HEK293 (cell line): ENCODE data around the gene RPL22.

Experiments
- CTCF ChIA-PET: fragments of 350-600 bp; formaldehyde crosslinking; extraction: SDS; loops from one replicate; lab custom pipeline; 2021; ENCODE audit warnings: antibody characterized with exemption; lab: Yijun Ruan, JAX
- POLR2A ChIA-PET: fragments of 300-600 bp; formaldehyde crosslinking; extraction: SDS; loops from one replicate; lab custom pipeline; 2020; ENCODE audit warnings: antibody characterized with exemption, inconsistent platforms; lab: Yijun Ruan, JAX
- H3K27ac ChIP-seq: fragments of 200-500 bp; sonication (Bioruptor generic); 2 replicates; pipeline ENCODE4 v1.5.1; 2014; ENCODE audit warnings: low read depth, low read length, control low read depth, inconsistent platforms; ENCODE audit errors: extremely low read depth
- H3K36me3 ChIP-seq, 2 experiments: fragments of 200-500 bp in 1 of 2; sonication (Bioruptor generic) in 1 of 2; 1 replicate in 1 of 2; 2 replicates in 1 of 2; pipeline ENCODE4 v1.5.1; 2014 to 2017; ENCODE audit warnings: inconsistent platforms in 2 of 2, low read length in 2 of 2; ENCODE audit not compliant: control insufficient read depth in 2 of 2, insufficient read depth in 1 of 2
- H3K4me1 ChIP-seq: fragments of 200-500 bp; sonication (Bioruptor generic); 2 replicates; pipeline ENCODE4 v1.5.1; 2014; ENCODE audit warnings: mild to moderate bottlenecking, low read length, inconsistent platforms; ENCODE audit not compliant: control insufficient read depth, insufficient read depth
- H3K4me3 ChIP-seq: 2 replicates; pipeline ENCODE4 v1.5.1; 2011; ENCODE audit warnings: low read depth, mild to moderate bottlenecking, control low read depth, low read length, moderate library complexity
- H3K9me3 ChIP-seq: fragments of 200-500 bp; sonication (Bioruptor generic); 2 replicates; pipeline ENCODE4 v1.5.1; 2014; ENCODE audit warnings: low read depth, low read length, inconsistent platforms; ENCODE audit not compliant: control insufficient read depth, insufficient read depth
- AEBP2 ChIP-seq: fragments of 450-650 bp; formaldehyde crosslinking; IDR thresholded peaks from 2 replicates; pipeline ENCODE4 v1.5.1; 2016; ENCODE audit warnings: missing biosample characterization, missing genetic modification characterization, borderline replicate concordance
- ELK4 ChIP-seq: IDR thresholded peaks from 2 replicates; pipeline ENCODE4 v1.6.1; 2011; ENCODE audit warnings: mild to moderate bottlenecking, low read depth, low read length, borderline replicate concordance
- GLI4 ChIP-seq: fragments of 450-650 bp; formaldehyde crosslinking; IDR thresholded peaks from 2 replicates; pipeline ENCODE4 v1.5.1; 2016; ENCODE audit warnings: missing biosample characterization, missing genetic modification characterization
- GLIS2 ChIP-seq: fragments of 450-650 bp; formaldehyde crosslinking; IDR thresholded peaks from 2 replicates; pipeline ENCODE4 v1.5.1; 2016; ENCODE audit warnings: missing biosample characterization, missing genetic modification characterization
- MZF1 ChIP-seq: fragments of 450-650 bp; formaldehyde crosslinking; IDR thresholded peaks from 2 replicates; pipeline ENCODE4 v1.5.1; 2017; ENCODE audit warnings: missing biosample characterization, missing genetic modification characterization, borderline replicate concordance
- SCRT1 ChIP-seq: fragments of 450-650 bp; formaldehyde crosslinking; IDR thresholded peaks from 2 replicates; pipeline ENCODE4 v1.5.1; 2016; ENCODE audit warnings: missing biosample characterization, missing genetic modification characterization, borderline replicate concordance
- SETDB1 ChIP-seq: IDR thresholded peaks from one replicate; pipeline ENCODE4 v1.6.1; 2017; ENCODE audit warnings: mild to moderate bottlenecking, low read length, moderate library complexity, mixed read lengths; ENCODE audit not compliant: insufficient read length
- SP2 ChIP-seq: fragments of 450-650 bp; formaldehyde crosslinking; IDR thresholded peaks from 2 replicates; pipeline ENCODE4 v1.5.1; 2016; ENCODE audit warnings: missing biosample characterization, missing genetic modification characterization
- WT1 ChIP-seq: fragments of 450-650 bp; formaldehyde crosslinking; IDR thresholded peaks from 2 replicates; pipeline ENCODE4 v1.5.1; 2016; ENCODE audit warnings: missing biosample characterization, missing genetic modification characterization
- ZBTB26 ChIP-seq: fragments of 450-650 bp; formaldehyde crosslinking; optimal IDR thresholded peaks from 2 replicates; pipeline ENCODE3; 2016; ENCODE audit warnings: missing biosample characterization, mild to moderate bottlenecking, missing genetic modification characterization
- ZBTB44 ChIP-seq: fragments of 450-650 bp; IDR thresholded peaks from 2 replicates; pipeline ENCODE4 v1.5.1; 2018; ENCODE audit warnings: missing biosample characterization, mild to moderate bottlenecking, missing genetic modification characterization
- ZFHX2 ChIP-seq: fragments of 450-650 bp; formaldehyde crosslinking; conservative IDR thresholded peaks from 2 replicates; pipeline ENCODE4 v1.5.1; 2016; ENCODE audit warnings: missing biosample characterization, missing genetic modification characterization
- ZFP37 ChIP-seq: fragments of 450-650 bp; formaldehyde crosslinking; IDR thresholded peaks from 2 replicates; pipeline ENCODE4 v1.5.1; 2016; ENCODE audit warnings: missing biosample characterization, missing genetic modification characterization
- ZFP41 ChIP-seq: fragments of 450-650 bp; formaldehyde crosslinking; IDR thresholded peaks from 2 replicates; pipeline ENCODE4 v1.5.1; 2016; ENCODE audit warnings: missing biosample characterization, missing genetic modification characterization, borderline replicate concordance
- ZNF121 ChIP-seq: fragments of 450-650 bp; formaldehyde crosslinking; IDR thresholded peaks from 2 replicates; pipeline ENCODE4 v1.5.1; 2016; ENCODE audit warnings: missing biosample characterization, missing genetic modification characterization
- ZNF2 ChIP-seq: fragments of 450-650 bp; formaldehyde crosslinking; IDR thresholded peaks from 2 replicates; pipeline ENCODE4 v1.5.1; 2016; ENCODE audit warnings: missing biosample characterization, missing genetic modification characterization
- ZNF302 ChIP-seq: fragments of 450-650 bp; formaldehyde crosslinking; IDR thresholded peaks from 2 replicates; pipeline ENCODE4 v1.5.1; 2016; ENCODE audit warnings: missing biosample characterization, missing genetic modification characterization, low read depth
- ZNF335 ChIP-seq: fragments of 450-650 bp; formaldehyde crosslinking; conservative IDR thresholded peaks from 2 replicates; pipeline ENCODE4 v1.5.1; 2016; ENCODE audit warnings: missing biosample characterization, missing genetic modification characterization
- ZNF521 ChIP-seq: fragments of 450-650 bp; formaldehyde crosslinking; IDR thresholded peaks from 2 replicates; pipeline ENCODE4 v1.5.1; 2017; ENCODE audit warnings: missing biosample characterization, mild to moderate bottlenecking, missing genetic modification characterization
- ZNF639 ChIP-seq: fragments of 450-650 bp; formaldehyde crosslinking; IDR thresholded peaks from 2 replicates; pipeline ENCODE4 v1.5.1; 2016; ENCODE audit warnings: missing biosample characterization, missing genetic modification characterization
- ZNF670 ChIP-seq: fragments of 450-650 bp; formaldehyde crosslinking; IDR thresholded peaks from 2 replicates; pipeline ENCODE4 v1.5.1; 2016; ENCODE audit warnings: missing biosample characterization, missing genetic modification characterization, low read depth
- ZNF677 ChIP-seq: fragments of 450-650 bp; IDR thresholded peaks from 2 replicates; pipeline ENCODE4 v1.5.0; 2018; ENCODE audit warnings: missing biosample characterization, mild to moderate bottlenecking, missing genetic modification characterization, moderate library complexity
- ZSCAN23 ChIP-seq: fragments of 450-650 bp; formaldehyde crosslinking; IDR thresholded peaks from 2 replicates; pipeline ENCODE4 v1.5.1; 2016; ENCODE audit warnings: missing biosample characterization, missing genetic modification characterization
- ZXDB ChIP-seq: fragments of 450-650 bp; formaldehyde crosslinking; IDR thresholded peaks from 2 replicates; pipeline ENCODE4 v1.5.1; 2016; ENCODE audit warnings: missing biosample characterization, missing genetic modification characterization
- TF ChIP-seq, protein P1 (sequence below): fragments of 450-650 bp; formaldehyde crosslinking; IDR thresholded peaks from 2 replicates; pipeline ENCODE4 v1.5.1; 2016; ENCODE audit warnings: missing biosample characterization, missing genetic modification characterization
- TF ChIP-seq, protein P2 (sequence below): fragments of 450-650 bp; formaldehyde crosslinking; IDR thresholded peaks from 2 replicates; pipeline ENCODE4 v1.5.1; 2016; ENCODE audit warnings: missing biosample characterization, missing genetic modification characterization

Gene RPL22

DNA sequence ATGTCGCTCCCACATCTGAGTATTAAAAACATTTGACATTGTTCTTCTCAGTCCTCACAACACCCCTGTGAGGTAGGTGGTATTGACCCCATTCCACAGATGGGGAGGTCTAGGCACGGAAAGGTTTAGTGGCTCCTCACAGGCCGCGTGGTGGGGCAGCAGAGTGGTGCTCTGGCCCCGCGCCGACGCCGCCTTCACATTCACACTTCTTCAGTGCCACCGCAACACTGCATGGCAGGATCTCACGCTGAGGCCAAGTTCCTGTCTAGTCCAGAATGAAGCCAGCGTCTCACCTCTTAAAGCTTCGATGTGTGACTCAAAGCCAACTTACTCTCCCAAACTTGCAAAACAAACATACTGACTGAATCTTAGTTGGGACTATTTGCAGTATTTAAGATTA lies 24.2 kb upstream of the RPL22 start:
- ChIA-PET CTCF (interaction anchor here (1.1 to 2.3 kb wide), 3 partner anchors 8 to 171 kb away, joined by 4 to 13 read pairs (median 6); partner anchors contain the start of gene RNF207), POLR2A (interaction anchor here (1.0 to 1.3 kb wide), 3 partner anchors 15 to 19 kb away, joined by 3 to 4 read pairs (median 3); no protein-coding TSS in a partner anchor)
- Histone ChIP-seq H3K4me1 (no peaks in the 10 kb centered on the region), H3K36me3 (peaks cover 26 to 85% of the 10 kb centered on the region in 2 experiments; a peak in 2 of 3 replicates), H3K9me3 (no peaks in the 10 kb centered on the region), H3K27ac (no peak overlapping the region), H3K4me3 (no peak overlapping the region)
- TF ChIP-seq SETDB1 (no peak), MZF1 (no peak), AEBP2 (tag by site-specific recombination) (no peak), ZXDB (tag by site-specific recombination) (no peak), ZNF121 (tag by site-specific recombination) (no peak), ZNF335 (no peak), ZNF302 (tag by site-specific recombination) (no peak), ZFP41 (tag by site-specific recombination) (no peak), ELK4 (no peak), ZFP37 (tag by site-specific recombination) (no peak), GLI4 (tag by site-specific recombination) (no peak), ZNF521 (no peak), ZBTB26 (tag by site-specific recombination) (no peak), ZNF670 (tag by site-specific recombination) (no peak), SP2 (tag by site-specific recombination) (no peak), ZNF2 (tag by site-specific recombination) (no peak)
- TF ChIP-seq, protein P1, sequence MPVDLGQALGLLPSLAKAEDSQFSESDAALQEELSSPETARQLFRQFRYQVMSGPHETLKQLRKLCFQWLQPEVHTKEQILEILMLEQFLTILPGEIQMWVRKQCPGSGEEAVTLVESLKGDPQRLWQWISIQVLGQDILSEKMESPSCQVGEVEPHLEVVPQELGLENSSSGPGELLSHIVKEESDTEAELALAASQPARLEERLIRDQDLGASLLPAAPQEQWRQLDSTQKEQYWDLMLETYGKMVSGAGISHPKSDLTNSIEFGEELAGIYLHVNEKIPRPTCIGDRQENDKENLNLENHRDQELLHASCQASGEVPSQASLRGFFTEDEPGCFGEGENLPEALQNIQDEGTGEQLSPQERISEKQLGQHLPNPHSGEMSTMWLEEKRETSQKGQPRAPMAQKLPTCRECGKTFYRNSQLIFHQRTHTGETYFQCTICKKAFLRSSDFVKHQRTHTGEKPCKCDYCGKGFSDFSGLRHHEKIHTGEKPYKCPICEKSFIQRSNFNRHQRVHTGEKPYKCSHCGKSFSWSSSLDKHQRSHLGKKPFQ (tag by site-specific recombination), result no peak
- TF ChIP-seq, protein P2, sequence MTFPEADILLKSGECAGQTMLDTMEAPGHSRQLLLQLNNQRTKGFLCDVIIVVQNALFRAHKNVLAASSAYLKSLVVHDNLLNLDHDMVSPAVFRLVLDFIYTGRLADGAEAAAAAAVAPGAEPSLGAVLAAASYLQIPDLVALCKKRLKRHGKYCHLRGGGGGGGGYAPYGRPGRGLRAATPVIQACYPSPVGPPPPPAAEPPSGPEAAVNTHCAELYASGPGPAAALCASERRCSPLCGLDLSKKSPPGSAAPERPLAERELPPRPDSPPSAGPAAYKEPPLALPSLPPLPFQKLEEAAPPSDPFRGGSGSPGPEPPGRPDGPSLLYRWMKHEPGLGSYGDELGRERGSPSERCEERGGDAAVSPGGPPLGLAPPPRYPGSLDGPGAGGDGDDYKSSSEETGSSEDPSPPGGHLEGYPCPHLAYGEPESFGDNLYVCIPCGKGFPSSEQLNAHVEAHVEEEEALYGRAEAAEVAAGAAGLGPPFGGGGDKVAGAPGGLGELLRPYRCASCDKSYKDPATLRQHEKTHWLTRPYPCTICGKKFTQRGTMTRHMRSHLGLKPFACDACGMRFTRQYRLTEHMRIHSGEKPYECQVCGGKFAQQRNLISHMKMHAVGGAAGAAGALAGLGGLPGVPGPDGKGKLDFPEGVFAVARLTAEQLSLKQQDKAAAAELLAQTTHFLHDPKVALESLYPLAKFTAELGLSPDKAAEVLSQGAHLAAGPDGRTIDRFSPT, result no peak

GRCh38 chr1:6222636-6223035 lies 23.2 kb upstream of the RPL22 start:
- ChIA-PET POLR2A (no interaction called here), CTCF (interaction anchor here (1.1 kb wide), 1 partner anchor 9 kb away, joined by 4 read pairs; no protein-coding TSS in a partner anchor)
- Histone ChIP-seq H3K4me3 (no peak overlapping the region), H3K9me3 (no peaks in the 10 kb centered on the region), H3K36me3 (peaks cover 17 to 75% of the 10 kb centered on the region in 2 experiments; a peak in 2 of 3 replicates), H3K27ac (no peak overlapping the region), H3K4me1 (no peaks in the 10 kb centered on the region)
- TF ChIP-seq ZNF2 (tag by site-specific recombination) (no peak), ZNF639 (tag by site-specific recombination) (no peak), ZBTB44 (tag by site-specific recombination) (no peak), ZFHX2 (tag by site-specific recombination) (no peak), GLIS2 (no peak), ZSCAN23 (tag by site-specific recombination) (no peak), SCRT1 (tag by site-specific recombination) (no peak), WT1 (no peak), ZNF677 (tag by site-specific recombination) (no peak)
